Ishikawa (cell line): ENCODE results near the gene ARL4A.
A peak's percentile ranks its signal among the peaks of the same experiment; 100 is the strongest.

ENCODE experiments used
- CEBPB ChIP-seq: IDR thresholded peaks from 2 replicates; pipeline ENCODE4 v1.6.1; 2012
- CREB1 ChIP-seq: IDR thresholded peaks from 2 replicates; pipeline ENCODE4 v1.6.1; 2012; ENCODE audit warnings: low read depth
- EGR1 ChIP-seq: IDR thresholded peaks from 2 replicates; pipeline ENCODE4 v1.6.1; 2012
- EP300 ChIP-seq: IDR thresholded peaks from 2 replicates; pipeline ENCODE4 v1.6.1; 2012; ENCODE audit warnings: borderline replicate concordance
- FOXM1 ChIP-seq: IDR thresholded peaks from 2 replicates; pipeline ENCODE4 v1.6.1; 2012; ENCODE audit warnings: low read depth, borderline replicate concordance
- NFIC ChIP-seq: IDR thresholded peaks from 2 replicates; pipeline ENCODE4 v1.6.1; 2012
- RAD21 ChIP-seq: IDR thresholded peaks from 2 replicates; pipeline ENCODE4 v1.6.1; 2012; ENCODE audit warnings: low read depth
- REST ChIP-seq: IDR thresholded peaks from 2 replicates; pipeline ENCODE4 v1.6.1; 2012; ENCODE audit warnings: low read depth, mild to moderate bottlenecking
- TAF1 ChIP-seq: IDR thresholded peaks from 2 replicates; pipeline ENCODE4 v1.6.1; 2012; ENCODE audit warnings: low read depth, mild to moderate bottlenecking
- TCF12 ChIP-seq: IDR thresholded peaks from 2 replicates; pipeline ENCODE4 v1.6.1; 2012; ENCODE audit warnings: low read depth
- TEAD4 ChIP-seq: IDR thresholded peaks from 2 replicates; pipeline ENCODE4 v1.6.1; 2012
- YY1 ChIP-seq: IDR thresholded peaks from 2 replicates; pipeline ENCODE4 v1.6.1; 2012; ENCODE audit warnings: low read depth
- ZBTB7A ChIP-seq: IDR thresholded peaks from 2 replicates; pipeline ENCODE4 v1.6.1; 2012; ENCODE audit warnings: low read depth
- TF ChIP-seq, protein P1 (sequence below): IDR thresholded peaks from 2 replicates; pipeline ENCODE4 v1.6.1; 2012
- TF ChIP-seq, protein P2 (sequence below): IDR thresholded peaks from 2 replicates; pipeline ENCODE4 v1.6.1; 2012

ARL4A gene

DNA sequence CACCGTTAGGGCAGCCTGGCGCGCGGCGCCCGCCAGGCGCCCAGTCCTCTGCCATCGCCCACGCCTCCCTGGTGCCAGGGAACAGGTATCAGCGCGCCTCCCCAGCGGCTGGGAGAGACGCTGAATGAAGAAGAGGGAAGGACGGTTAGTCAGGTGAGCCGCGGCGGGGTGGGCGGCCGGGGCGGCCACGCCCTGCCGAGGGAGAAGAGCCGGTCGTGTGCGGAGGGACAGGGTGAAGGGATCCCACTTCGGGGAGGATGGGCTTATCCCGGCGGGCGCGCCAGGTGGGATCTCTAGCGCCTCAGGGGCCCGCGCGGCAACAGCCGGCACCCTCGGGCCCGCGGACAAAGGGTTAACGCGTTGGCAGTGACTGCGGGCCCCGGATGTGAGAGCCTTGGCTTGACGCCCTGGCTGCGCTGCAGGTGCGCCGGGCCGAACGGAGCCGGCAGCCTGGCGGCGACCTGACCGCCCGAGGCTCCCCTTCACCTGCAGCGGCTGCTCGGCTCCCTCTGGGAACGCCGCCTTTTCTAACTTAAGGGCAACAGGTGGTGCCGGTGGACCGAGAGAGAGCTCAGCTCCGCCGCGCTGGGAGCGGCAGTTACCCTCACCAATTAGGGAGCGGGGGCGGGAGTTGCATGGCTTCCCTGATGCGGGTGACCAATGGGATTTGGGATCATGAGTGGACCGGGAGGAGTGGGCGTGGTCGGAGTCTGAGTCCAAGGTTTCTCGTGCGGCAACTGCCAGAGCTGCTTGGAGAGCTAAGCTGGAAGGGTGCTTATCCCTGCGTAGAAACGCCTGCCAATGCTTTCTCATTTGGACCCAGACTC lies at the start of gene ARL4A:
Gene ARL4A, plus strand, starts transcription at position 743 of the 827 bp plus-strand sequence. CDS start 622 bp downstream, outside the sequence.
- no peak for TF ChIP-seq CEBPB
- TF ChIP-seq, protein P1, sequence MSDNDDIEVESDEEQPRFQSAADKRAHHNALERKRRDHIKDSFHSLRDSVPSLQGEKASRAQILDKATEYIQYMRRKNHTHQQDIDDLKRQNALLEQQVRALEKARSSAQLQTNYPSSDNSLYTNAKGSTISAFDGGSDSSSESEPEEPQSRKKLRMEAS = peak; percentile 47; the same call in 1 of the 2 replicates
- peak; percentile 28; the same call in 1 of the 2 replicates for TF ChIP-seq EP300
- peak; percentile 82 for TF ChIP-seq NFIC
- no peak for TF ChIP-seq TEAD4
- TF ChIP-seq EGR1 = peak; percentile 68
- TF ChIP-seq ZBTB7A = no peak
- peak; percentile 65 for TF ChIP-seq TCF12
- peak; percentile 94 for TF ChIP-seq TAF1
- TF ChIP-seq RAD21 = peak; percentile 76
- no peak for TF ChIP-seq REST
- no peak for TF ChIP-seq YY1
- TF ChIP-seq CREB1 = no peak
- peak; percentile 36; the same call in 1 of the 2 replicates for TF ChIP-seq FOXM1
- TF ChIP-seq, protein P2, sequence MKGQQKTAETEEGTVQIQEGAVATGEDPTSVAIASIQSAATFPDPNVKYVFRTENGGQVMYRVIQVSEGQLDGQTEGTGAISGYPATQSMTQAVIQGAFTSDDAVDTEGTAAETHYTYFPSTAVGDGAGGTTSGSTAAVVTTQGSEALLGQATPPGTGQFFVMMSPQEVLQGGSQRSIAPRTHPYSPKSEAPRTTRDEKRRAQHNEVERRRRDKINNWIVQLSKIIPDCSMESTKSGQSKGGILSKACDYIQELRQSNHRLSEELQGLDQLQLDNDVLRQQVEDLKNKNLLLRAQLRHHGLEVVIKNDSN = no peak; the same call in 1 of the 2 replicates

DNA sequence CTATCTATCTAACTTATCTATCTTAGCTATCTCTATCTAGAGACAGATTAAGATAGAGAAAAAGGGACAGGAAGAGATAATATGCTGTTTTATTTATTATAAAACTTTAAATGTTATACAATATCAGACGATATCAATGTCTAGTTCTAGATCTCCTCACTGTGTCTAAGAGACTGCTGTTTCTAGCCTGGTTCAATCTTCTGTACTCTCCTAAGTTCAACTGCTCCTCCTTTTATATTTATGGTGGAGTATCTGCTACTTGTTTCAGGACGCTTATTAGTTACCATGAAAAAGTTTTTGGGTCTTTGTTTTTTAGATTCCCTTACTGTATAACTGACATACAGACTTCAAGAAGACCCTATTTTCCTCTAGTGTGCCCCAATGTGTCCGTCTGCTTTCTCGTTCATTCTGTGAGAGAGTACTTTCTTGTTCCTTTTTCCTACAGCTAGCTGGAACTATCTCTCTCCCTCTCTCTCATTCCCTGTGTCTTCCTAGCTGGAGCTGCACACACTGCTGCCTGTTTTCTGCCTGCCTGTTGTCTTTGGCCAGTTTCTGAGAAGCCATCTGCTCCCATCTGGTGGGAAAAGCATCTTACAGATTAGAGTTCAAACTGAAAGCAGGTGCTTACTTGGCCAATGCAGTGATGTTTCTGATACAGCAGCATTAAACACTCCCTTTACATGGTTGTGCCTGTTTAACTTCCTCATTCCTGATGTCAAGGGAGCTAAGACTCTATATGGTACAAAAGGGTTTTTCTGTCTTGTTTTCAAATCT lies 49.4 kb upstream of the ARL4A start:
- TF ChIP-seq TAF1 (no peak), EP300 (no peak), RAD21 (no peak), FOXM1 (no peak), TCF12 (no peak), NFIC (no peak), TEAD4 (no peak), ZBTB7A (no peak), REST (no peak), YY1 (no peak), CREB1 (no peak), EGR1 (no peak)
- TF ChIP-seq, protein P2 = no peak
- TF ChIP-seq, protein P1 = no peak

- TF ChIP-seq RAD21 (peak; percentile 77), TCF12 (no peak), ZBTB7A (no peak)
These were observed 48.5 kb upstream of the ARL4A start for GRCh38 chr7:12638851-12639456.

DNA sequence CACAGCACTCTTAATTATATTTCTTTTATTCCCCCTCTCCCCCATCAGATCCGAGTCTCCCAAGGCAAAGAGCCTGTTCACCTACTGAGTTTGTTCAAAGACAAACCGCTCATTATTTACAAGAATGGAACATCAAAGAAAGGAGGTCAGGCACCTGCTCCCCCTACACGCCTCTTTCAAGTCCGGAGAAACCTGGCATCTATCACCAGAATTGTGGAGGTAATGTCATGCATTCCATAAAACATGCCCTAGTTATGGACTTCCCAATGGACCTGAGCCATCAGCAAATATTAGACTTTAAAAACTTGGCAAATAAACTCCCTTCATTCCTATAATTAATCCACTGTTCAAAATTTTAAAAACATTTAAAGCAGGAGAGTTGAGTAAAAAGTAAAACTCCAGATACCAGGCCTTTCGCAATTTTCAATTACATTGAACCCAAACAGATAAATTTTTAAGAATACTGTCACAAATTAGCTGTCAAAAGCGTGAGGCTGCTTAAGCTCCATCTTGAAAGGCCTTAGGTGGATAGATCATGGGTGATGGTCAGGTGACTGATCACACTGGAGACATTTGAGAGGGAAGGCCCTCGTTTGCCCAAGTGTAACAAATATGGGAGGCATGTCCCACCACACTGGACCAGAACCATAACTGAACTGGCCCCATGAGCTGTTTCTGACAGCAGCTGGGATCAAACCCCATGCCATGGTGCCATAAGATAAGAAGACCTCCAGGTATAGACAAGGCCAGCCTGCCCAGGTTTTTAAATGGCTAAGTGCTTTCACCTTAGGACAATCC lies 46.9 kb upstream of the ARL4A start:
- TF ChIP-seq RAD21 (no peak), EGR1 (no peak), REST (no peak), TAF1 (no peak), TCF12 (no peak), EP300 (no peak)
- TF ChIP-seq, protein P1 = no peak
